ENCODE measurements around the gene BRD3. TPM values are rescaled to one million over a fixed set of nuclear protein-coding genes. Genes with fewer than 3 reads are reported as not detected.

BRD3 gene
- total RNA-seq, 1 donor from 2014 or later: 19.9 TPM

DNA sequence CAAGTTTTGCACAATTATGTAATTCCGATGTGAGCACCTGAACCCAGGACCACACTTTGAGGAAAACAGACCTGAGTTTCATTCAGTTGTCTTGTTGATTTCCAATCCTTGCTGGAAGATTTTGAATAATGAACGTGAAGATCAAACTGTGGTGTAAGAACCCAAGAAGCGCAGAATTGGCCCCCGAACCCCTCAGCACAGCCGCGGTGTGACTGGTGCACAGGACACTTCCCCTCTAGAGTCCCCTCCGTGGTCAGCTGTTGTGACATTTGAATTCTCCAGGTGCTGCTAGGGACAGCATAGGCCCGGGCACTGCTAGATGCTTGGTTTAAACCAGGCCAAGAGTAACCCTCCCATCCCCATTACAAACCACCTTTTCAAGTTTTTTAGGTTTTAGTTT is 40.8 kb downstream of the BRD3 start:
- DNase-seq (ENCODE audit: low read depth): no peak
- TF ChIP-seq, protein P1, sequence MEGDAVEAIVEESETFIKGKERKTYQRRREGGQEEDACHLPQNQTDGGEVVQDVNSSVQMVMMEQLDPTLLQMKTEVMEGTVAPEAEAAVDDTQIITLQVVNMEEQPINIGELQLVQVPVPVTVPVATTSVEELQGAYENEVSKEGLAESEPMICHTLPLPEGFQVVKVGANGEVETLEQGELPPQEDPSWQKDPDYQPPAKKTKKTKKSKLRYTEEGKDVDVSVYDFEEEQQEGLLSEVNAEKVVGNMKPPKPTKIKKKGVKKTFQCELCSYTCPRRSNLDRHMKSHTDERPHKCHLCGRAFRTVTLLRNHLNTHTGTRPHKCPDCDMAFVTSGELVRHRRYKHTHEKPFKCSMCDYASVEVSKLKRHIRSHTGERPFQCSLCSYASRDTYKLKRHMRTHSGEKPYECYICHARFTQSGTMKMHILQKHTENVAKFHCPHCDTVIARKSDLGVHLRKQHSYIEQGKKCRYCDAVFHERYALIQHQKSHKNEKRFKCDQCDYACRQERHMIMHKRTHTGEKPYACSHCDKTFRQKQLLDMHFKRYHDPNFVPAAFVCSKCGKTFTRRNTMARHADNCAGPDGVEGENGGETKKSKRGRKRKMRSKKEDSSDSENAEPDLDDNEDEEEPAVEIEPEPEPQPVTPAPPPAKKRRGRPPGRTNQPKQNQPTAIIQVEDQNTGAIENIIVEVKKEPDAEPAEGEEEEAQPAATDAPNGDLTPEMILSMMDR (conservative IDR thresholded peaks at IDR 0.05; ENCODE audit: low read depth, low read length): no peak
- no peak overlapping the region for H3K4me3 ChIP-seq (ENCODE audit: low read depth, low read length)

DNA sequence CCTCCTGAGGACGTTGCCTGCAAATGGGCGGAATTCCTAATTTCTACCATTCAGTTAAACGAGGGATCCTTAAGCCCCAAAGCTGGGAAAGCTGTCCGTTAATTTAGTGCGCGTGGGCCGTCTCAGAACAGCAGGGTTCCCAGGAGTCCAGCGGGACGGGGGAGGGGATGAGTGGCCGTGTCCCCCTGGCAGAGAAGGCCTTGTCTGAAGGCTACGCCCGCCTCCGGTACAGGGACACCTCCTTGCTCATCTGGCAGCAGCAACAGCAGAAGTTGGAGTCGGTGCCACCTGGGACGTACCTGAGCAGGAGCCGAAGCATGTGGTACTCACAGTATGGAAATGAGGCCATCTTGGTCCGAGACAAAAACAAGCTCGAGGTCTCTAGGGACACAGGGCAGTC is 41.2 kb downstream of the BRD3 start:
- H3K4me3 ChIP-seq (ENCODE audit: low read depth, low read length): peak overlapping the region; percentile 88
- TF ChIP-seq, protein P1 (conservative IDR thresholded peaks at IDR 0.05; ENCODE audit: low read depth, low read length): no peak
- no peak for DNase-seq (ENCODE audit: low read depth)

DNA sequence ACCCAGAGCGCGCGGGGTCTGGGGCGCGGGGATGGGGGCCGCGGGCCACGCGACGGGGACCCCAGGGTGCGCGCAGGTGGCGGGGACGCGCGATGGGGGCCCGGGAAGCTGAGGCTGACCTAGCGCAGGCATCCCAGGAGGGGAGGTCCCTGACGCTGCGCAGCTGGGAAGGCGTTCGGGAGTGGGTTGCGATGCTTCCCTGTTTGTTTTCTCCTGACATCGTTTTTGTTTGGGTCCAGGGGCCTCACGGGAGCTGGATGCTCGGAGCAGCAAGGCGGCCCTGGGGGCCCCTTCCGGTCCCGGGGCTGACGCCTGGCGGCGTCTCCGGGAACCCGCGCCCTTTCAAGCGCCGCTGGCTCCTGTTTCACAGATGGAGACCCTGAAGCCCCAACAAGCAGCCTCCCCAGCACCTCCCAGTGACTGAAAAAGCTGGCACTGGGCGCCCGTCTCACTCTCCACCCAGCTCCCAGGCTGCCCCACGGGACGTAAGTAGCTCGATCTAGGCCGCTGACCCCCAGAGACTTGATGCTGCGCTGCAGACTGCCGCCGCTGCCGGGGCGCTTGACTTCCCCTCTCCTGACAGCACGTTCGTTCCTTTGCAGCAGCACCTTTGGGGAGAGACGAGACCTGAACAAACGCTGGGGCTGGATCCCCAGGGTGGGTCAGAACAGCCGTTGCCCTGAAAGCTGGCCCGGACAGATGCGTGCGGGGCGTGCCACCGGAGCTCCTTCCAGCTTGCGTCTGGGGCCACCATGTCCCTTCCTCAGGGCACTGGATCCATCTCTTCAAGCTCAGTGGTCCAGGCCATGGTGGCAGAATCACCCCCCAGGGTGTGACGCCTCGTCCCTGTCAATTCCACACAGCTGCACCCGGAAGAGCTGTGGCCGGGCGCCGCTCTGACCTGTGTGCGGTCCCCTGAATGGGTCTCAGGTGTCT is 42.0 kb downstream of the BRD3 start:
- no peak for DNase-seq (ENCODE audit: low read depth)
- H3K4me3 ChIP-seq (ENCODE audit: low read depth, low read length): peak overlapping the region; percentile 88
- TF ChIP-seq, protein P1 (conservative IDR thresholded peaks at IDR 0.05; ENCODE audit: low read depth, low read length): peak; percentile 29

DNA sequence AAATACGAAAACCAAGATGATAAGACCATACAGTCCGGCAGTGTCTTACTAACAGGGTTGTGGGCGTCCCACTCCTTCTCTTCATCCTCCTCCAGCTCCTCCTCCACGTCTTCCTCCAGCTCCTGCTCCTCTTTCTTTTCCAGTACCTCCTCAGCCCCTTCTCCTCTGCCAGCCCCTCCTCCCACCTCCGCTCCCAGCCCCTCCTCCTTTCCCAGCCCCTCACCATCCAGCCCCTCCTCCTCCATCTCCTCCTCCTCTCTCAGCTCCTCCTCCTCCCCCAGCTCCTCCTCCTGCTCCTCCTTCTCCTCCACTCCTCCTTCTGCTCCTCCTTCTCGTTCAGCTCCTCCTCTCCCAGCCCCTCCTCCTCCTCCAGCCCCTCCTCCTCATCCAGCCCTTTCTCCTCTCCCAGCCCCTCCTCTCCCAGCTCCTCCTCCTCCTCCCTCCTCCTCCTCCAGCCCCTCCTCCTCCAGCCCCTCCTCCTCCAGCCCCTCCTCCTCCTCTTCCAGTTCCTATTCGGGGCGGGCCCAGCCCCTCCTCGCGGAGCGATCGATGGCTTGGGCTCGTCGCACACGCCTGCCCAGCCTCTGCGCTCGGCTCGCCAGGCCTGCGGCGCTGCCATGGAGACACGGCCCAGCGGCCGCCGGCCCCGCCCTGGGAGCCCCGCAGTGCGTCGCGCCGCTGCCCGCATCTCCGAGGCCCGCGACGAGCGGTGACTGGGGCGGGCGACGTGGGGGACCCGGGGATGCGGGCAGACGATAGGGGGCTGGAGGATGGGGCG is 42.8 kb downstream of the BRD3 start, which contains the start of gene BRD3OS:
Gene BRD3OS (plus strand): TSS at position 654 of the 778 bp plus-strand sequence. CDS start 1,267 bp downstream, outside the sequence.
- DNase-seq (ENCODE audit: low read depth): peak; percentile 92
- TF ChIP-seq, protein P1 (conservative IDR thresholded peaks at IDR 0.05; ENCODE audit: low read depth, low read length): no peak

DNA sequence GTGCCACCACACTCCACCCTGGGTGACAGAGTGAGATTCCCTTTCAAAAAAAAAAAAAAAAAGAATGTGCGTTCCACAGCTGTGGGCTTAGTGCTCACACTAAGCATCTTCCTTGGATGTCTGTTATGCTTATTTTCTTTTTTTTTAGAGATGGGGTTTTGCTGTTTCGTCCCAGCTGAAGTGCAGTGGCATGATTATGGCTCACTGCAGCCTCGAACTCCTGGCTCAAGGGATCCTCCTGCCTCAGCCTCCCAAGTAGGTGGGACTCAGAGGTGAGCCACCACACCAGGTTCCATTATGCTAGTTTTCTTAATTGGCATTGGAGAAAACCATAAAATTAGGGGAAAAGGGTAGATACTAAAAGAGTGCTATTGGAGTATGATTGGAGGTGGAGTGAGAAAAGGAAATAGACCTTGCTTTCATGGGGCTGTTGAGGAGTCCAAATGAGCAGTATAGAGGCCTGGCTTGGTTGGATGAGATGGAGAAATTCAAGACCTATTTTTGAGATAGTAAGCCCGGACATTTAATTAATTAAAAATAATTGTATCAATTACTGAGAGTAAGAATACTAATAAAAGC is 43.5 kb downstream of the BRD3 start:
- TF ChIP-seq, protein P1 (conservative IDR thresholded peaks at IDR 0.05; ENCODE audit: low read depth, low read length): no peak
- DNase-seq (ENCODE audit: low read depth): no peak
- peak overlapping the region; percentile 57 for H3K4me3 ChIP-seq (ENCODE audit: low read depth, low read length)

More for the DNA sequence above, 42.8 kb downstream of the BRD3 start, which contains the start of gene BRD3OS:
- peak within 1 kb of the TSS; percentile 88 for H3K4me3 ChIP-seq (ENCODE audit: low read depth, low read length)

DNA sequence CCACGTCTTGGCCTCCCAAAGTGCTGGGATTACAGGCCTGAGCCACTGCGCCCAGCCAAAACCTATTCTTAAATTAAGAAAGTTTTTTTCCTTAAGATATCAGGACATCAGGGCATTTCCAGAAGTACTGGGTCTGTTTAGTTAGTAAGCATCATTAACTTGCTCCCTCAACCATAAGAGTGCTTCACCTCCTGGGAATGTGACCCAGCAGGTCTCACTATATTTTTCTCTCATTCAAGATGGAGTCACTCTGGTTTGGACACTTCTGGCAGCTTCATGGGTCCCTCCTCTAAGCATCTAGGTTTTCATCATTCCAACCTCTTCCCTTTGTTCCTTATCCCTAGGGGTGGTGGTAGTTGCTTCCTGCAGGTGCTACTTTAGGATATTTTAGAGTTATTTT is 52.9 kb downstream of the BRD3 start:
- DNase-seq (ENCODE audit: low read depth): peak; percentile 25
- H3K4me3 ChIP-seq (ENCODE audit: low read depth, low read length): no peak overlapping the region
- TF ChIP-seq, protein P1 (conservative IDR thresholded peaks at IDR 0.05; ENCODE audit: low read depth, low read length): no peak

Data from epithelial cell of proximal tubule (primary cell).